Fibroblast of skin of right biceps (primary cell): ENCODE measurements around the gene LYPD3.

Source experiments
- DNase-seq: peaks from one replicate; pipeline ENCODE4 v3.0.0-alpha.2; 2013

Gene LYPD3

GRCh38 chr19:43483281-43483680, 17.9 kb upstream of the LYPD3 start:
- DNase-seq, result no peak

DNA sequence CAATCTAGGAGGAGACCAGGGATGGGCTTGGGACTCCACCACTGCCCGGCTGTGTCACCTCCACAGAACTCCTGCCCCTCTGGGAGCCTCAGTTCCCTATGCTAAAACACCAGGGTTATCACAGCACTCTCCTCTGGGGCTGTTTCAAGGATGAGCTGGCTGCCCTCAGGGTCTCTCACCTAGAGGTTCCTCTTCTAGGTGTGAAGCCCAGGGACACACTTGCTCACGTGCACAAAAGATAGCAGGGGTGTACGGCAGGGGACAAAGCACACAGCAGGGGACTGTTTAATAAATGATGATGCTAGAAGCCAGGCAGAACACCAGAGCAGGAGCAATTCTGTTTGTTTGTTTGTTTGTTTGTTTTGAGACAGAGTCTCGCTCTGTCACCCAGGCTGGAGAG, 16.8 kb upstream of the LYPD3 start:
- DNase-seq, result no peak

- DNase-seq, result no peak
Measured at GRCh38 chr19:43481701-43482100, 16.3 kb upstream of the LYPD3 start.

DNA sequence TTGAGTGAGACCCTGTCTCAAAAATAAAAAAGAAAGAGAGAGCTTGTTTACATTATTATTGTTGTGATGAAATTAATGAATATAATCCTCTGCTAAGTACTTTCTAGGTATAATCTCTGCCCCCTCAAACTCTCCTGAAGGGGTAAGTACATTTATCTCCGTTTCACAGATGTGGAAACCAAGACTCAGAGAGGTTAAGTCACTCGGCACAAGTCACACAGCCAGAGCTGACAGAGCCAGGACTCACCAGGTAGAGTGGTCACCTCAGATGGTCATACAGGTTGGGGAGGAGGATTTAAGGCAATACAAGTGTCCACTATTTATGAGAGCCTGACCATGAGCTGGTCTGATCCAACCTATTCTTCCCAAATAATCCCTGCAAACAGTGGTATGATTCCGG, 15.2 kb upstream of the LYPD3 start:
- DNase-seq, result no peak

- DNase-seq, result no peak
Measured at GRCh38 chr19:43479961-43480561, 14.7 kb upstream of the LYPD3 start.

GRCh38 chr19:43479226-43479625, 13.8 kb upstream of the LYPD3 start:
- DNase-seq, result no peak

DNA sequence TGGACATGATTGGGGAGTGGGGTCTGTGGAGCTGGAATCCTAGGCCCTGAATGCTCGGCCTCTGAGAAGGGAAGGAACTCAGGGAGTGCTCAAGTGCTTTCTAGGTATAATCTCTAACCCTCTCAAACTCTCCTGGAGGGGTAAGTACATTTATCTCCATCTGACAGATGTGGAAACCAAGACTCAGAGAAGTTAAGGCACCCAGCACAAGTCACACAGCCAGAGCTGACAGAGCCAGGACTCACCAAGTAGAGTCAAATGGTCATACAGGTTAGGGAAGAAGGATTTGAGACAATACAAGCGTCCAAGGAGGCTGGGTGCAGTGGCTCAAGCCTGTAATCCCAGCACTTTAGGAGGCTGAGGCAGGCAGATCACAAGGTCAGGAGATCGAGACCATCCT, 12.9 kb upstream of the LYPD3 start:
- DNase-seq, result no peak

DNA sequence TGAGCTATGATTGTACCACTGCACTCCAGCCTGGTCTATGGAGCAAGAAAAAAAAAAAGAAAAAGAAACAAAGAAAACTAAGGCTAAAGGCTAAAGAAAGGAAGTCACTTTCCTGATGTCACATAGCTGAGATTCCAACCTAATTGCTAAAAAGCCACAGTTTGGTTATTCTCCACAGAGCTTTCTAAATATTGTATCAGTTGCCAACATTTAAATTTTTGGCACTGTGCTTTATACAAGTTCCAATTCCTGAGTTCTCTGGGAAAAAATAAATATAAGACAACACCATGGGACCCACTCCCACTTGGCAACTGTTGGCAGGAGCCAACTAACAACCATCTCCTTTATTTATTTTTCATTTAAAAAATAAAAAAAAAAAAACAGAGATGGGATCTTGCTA, 11.2 kb upstream of the LYPD3 start:
- DNase-seq, result peak; percentile 88

- DNase-seq, result peak; percentile 90
Measured at GRCh38 chr19:43474986-43475705, 9.7 kb upstream of the LYPD3 start.

DNA sequence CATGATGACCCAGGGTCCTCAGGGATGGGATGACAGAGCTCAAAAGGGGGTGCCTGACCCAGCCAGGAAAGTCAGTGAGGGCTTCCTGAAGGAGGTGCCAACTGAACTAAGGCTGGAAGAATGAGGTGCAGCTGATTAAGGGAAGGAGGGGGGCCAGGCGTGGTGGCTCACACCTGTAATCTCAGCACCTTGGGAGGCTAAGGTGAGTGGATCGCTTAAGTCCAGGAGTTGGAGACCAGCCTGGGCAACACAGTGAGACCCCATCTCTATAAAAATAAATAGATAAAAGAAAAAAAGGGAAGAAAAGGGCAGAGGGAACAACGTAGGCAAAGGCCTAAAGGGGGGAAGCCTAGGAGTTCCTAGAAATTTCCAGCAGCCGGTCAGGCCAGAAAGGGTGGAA, 9.1 kb upstream of the LYPD3 start:
- DNase-seq, result no peak

- no peak for DNase-seq
Measured at GRCh38 chr19:43471091-43471490, 5.7 kb upstream of the LYPD3 start.

DNA sequence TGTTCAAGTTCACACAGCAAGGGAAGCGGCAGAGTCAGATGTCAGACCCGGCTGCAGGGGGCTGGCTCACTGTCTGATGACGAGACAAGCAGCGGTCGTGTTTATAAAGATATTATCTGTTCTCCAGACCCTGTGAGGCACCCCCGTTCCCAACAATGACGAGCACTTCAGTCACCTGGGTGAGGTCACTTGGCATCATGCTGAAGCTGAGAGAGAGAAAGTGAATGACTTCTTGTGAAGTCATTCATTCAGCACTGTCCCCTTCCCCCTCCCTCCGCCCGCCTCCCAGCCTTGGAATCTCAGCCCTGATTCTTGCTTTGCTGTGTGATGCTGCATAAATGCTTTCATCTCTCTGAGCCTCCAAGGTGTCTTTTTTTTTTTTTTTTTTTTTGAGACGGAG, 4.9 kb upstream of the LYPD3 start:
- DNase-seq, result peak; percentile 55

DNA sequence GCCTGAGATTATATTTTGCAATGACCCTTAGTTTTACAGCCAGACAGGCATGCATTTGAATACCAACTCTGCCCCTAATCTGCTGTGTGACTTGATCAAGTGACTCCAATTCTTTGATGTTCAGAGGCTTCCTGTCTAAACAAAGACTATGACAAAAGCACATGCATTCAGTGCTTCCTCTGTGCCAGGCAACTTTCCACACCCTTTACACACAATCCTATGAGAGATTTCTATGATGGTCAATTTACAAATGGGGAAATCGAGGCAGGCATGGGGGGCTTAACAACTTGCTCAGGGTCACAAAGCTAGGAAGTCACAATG, 3.7 kb upstream of the LYPD3 start:
- DNase-seq, result no peak

DNA sequence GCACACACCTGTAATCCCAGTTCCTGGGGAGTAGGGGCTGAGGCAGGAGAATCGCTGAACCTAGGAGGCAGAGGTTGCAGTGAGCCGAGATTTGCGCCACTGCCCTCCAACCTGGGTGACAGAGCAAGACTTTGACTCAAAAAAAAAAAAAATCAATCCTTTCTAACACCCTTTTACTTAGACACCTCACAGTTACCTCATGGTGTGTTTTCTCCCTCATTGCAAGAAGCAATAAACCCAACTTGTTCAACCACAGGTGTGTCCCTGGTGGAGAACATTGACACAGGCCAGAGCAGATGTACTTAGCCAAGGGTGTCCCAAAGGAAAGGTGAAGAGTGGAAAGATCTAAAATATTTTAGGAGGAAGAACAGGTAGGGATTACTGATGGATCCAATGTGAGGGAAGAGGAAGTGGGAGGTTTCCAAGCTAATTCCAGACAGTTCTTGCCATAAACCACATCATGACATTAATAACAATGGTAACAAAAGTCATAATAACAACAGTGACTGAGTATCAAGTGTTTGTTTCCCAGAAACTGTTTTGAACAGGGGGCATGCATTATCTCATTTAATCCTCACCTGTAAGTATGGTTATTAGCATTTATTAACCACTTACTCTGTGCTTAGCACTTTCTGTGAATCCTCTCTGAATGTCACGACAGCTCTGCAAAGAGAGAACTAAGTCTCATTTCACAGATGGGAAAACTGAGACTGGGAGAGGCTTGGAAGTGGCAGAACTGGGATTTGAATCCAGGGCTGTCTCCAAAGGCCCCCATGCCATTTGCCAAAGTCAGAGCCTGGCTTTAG, 3.1 kb upstream of the LYPD3 start:
- DNase-seq, result no peak

DNA sequence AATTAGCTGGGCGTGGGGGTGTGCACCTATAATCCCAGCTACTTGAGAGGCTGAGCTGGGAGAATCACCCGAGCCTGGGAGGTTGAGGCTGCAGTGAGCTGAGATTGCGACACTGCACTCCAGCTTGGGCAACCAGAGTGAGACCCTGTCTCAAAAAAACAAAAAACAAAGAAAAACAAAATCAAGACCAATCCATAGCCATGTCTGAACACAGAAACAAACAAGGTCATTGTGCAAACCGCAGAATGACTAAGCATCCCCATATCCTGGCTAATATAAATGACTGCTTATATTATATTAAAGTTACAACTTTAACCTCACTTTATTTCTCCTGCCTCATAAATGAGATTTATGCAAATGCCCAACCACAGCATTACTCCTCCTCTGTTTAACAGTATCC, 2.3 kb upstream of the LYPD3 start:
- DNase-seq, result no peak

GRCh38 chr19:43467276-43467675, 1.9 kb upstream of the LYPD3 start:
- DNase-seq, result no peak

DNA sequence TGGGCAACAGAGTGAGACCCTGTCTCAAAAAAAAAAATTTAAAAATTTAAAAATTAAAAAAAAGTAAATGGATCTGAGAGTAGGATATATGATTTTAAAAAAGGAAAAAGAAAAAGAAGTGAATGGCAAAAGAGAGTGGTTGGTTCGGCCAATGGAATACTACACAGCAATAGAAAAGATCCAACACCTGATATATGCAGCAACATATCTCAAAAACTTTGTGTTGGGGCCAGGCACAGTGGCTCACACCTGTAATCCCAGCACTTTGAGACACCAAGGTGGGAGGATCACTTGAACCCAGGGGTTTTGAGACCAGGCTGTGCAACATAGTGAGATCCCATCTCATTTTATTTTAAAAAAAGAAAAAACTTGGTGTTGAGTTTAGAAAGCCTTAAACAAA, 1.4 kb upstream of the LYPD3 start:
- no peak for DNase-seq

- no peak for DNase-seq
Measured at GRCh38 chr19:43464134-43464775, 1.2 kb downstream of the LYPD3 start.

DNA sequence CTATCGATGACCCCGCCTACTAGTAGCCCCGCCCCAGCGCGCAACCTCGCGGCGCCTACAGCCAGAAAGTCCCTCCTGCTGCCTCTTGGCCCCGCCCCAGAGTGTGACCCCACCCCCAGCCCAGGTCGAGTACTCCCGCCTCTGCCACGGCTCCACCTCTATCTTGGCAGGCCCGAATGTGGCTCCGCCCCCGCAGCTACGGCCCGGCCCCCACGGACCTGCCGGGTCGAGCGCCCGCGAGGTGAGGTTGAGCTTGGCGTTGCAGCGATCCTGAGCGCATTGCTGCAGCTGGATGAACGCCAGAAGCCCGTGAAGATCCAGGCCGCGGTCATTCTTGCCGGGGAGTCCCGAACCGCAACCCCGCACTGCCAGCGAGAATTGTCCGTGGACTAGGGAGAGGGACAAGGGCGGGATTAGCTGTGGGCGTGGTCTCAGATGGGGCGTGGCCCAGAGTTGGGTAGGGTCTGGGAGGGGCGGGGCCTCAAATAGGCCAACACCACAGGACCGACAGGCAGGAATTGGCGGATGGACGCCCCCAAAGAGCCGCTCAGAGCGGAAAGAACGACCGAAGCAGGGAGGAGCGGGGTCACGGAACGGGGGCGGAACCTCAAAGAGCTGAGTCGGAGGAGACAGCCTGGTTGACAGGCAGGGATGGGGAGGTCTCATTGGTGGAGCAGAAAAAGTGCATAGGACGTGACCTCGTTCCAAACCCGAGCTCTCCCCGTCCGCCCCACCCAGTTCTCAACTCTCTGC, 1.9 kb downstream of the LYPD3 start:
- DNase-seq, result peak; percentile 91

DNA sequence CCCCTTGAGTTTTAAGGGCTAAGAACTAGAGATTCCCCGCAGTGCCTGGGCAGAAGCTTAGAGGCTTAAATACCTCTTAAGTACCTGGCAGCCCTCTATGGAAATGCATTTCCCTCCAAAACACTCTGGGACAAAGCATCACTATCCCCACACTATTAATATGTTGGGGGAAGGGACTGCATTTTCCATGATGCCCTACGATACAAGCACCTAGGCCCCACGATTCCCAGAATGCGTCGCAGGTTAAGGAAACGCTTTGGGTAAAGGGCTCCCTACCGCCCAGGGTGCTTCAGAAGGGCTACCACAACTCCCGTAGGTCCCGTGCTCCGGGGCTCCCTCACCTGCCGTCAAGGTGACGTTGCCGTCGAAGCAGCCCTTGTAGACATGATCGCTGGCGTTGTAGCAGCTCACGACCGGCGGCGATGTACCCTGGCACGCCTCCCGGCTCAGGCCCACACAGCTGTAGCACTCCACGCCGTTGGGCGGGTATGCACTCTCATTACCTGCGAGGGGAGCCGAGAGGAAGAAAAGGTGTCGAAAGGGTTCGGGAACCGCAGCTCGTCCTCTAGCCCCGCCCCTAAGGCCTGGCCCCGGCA, 2.5 kb downstream of the LYPD3 start:
- DNase-seq, result no peak

GRCh38 chr19:43462383-43462782, 3.0 kb downstream of the LYPD3 start:
- no peak for DNase-seq

DNA sequence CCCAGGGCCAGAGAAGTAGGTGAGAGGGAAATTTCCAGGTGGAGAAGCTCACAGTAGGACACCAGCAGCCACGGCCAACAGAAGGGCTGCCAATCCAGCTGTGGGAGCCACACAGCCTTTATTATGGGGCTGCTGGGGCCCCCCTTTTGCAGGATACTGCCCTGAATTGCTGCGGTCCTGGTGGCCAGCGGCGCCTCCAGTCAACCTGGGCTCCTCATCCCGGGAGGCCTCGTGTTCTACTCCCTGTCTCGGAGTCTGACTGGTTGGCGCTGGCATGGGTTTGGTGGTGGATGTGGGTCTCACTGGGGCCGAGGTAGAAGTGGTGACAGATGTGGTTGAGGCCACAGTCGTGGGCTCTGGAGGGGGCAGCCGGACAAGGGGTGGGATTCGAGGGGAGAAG, 4.1 kb downstream of the LYPD3 start:
- no peak for DNase-seq
